Transverse colon (tissue), 3 donors: ENCODE measurements around the gene PACRG.

Source experiments
- EP300 ChIP-seq: sonication (generic); formaldehyde crosslinking; IDR thresholded peaks from one replicate; pipeline ENCODE4 v1.6.1; 2017; ENCODE audit warnings: antibody characterized with exemption, low read depth
- TF ChIP-seq, protein P1 (sequence below), 5 experiments: fragments of 200-600 bp in 3 of 5; fragments of 450-650 bp in 2 of 5; sonication (generic) in 3 of 5; IDR thresholded peaks; 1 replicate in 2 of 5; 2 replicates in 3 of 5; pipeline ENCODE4 v1.5.1; 2016 to 2017; ENCODE audit warnings: antibody characterized with exemption in 5 of 5, inconsistent platforms in 3 of 5, mild to moderate bottlenecking in 2 of 5, moderate library complexity in 1 of 5

DNA sequence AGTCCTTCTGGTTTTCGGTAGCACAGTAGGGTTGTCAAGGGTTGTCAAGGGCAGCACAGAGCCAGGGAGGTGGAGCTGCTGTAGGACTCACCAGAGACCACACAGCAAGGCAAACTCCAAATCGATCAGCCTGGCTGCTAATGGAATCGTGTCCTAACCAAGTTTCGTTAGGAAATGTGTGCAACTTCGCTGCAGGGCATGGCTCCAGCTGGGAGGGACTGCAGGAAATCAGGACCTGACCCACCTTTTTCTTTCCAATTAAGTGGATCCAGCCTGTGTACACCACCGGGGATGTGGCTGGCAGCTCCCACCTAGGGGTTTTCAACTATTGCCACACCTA lies 435.1 kb downstream of the PACRG start:
- no peak for TF ChIP-seq EP300
- TF ChIP-seq, protein P1, sequence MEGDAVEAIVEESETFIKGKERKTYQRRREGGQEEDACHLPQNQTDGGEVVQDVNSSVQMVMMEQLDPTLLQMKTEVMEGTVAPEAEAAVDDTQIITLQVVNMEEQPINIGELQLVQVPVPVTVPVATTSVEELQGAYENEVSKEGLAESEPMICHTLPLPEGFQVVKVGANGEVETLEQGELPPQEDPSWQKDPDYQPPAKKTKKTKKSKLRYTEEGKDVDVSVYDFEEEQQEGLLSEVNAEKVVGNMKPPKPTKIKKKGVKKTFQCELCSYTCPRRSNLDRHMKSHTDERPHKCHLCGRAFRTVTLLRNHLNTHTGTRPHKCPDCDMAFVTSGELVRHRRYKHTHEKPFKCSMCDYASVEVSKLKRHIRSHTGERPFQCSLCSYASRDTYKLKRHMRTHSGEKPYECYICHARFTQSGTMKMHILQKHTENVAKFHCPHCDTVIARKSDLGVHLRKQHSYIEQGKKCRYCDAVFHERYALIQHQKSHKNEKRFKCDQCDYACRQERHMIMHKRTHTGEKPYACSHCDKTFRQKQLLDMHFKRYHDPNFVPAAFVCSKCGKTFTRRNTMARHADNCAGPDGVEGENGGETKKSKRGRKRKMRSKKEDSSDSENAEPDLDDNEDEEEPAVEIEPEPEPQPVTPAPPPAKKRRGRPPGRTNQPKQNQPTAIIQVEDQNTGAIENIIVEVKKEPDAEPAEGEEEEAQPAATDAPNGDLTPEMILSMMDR (IDR thresholded peaks at IDR 0.05) = no peak
